Stimulated activated CD4-positive, alpha-beta T cell treated with anti-CD3 and anti-CD28 coated beads, Interleukin-1b, Interleukin-23, amount 100 ng/mL, for 24 hours (primary cell): ENCODE measurements around the gene MVP.
"Not testable (repeated sequence)": the region's sequence is repeated elsewhere in the genome, so short reads cannot be mapped to it uniquely, and the experiment has no call there.

Experiments
- DNase-seq, 4 experiments: peaks; one replicate each; pipeline ENCODE4 v3.0.0-alpha.2; 2020; ENCODE audit warnings: low read depth in 4 of 4, low spot score in 1 of 4

Gene MVP

GRCh38 chr16:29820271-29820701 lies at the start of gene MVP:
Gene MVP (plus strand): TSS chr16:29820462. CDS start chr16:29830550, 10,088 bp downstream.
- no peak for DNase-seq

DNA sequence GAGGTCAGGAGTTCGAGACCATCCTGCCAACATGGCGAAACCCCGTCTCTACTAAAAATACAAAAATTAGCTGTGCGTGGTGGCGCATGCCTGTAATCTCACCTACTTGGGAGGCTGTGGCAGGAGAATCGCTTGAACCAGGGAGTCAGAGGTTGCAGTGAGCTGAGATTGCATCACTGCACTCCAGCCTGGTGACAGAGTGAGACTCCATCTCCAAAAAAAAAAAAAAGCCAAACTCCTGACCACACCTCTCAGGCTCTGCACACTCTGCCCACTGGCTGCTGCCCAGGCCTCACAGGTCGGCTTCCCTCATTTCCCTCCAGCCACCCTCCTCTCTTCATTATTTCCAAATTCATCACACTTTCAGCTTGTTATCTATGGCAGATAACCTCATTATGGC lies 47.9 kb upstream of the MVP start:
- DNase-seq: not testable (repeated sequence)

DNA sequence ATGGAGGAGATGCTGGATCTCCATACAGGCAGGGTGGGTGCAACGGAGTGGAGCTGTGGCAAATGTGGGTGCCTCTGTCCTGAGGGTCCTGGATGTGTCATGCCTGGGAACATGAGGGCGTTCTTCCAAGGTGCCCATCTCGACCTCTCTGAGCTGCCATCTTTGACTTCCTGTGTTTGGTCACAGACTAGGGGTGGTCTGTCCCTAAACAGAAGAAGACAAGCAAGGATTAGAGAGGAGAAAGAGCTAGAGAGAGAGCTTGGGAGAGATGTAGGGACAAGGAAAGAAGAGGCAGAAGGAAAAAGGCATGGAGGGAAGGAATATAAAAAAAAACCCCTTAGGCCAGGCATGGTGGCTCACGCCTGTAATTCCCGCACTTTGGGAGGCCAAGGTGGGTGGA lies 45.5 kb upstream of the MVP start:
- no peak for DNase-seq

DNA sequence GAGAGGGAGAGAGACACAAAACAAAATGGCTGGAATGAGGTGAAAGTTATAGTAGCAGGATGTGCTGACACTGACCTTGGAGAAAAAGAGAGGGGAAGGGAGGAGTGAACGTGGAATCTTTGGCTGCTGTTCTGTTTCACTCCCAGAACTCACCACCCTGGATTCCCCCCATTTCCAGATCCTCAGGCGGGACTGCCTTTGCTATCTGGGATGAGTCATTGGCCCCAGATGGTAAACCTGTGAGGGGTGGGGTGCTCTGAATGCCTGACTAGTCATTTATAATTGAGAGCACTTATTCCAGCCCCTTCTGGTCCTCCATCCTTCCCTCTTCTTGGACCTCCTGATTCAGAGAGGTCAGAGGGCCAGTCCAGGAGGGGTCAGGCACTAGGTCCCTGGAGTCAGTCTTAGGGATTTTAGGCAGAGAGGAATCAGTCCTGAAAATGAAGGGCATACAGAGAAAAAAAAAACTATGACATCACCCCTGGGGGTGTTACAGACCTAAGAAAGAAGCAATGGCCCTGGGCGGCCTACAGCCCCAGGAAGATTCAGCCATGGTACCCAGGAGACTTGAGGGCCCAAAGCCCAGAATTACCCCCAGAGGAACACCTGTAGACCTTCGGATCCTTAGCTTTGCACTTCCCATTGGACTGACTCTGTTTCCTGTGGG lies 44.4 kb upstream of the MVP start:
- no peak for DNase-seq

GRCh38 chr16:29777576-29778350 lies 42.5 kb upstream of the MVP start, which contains the start of gene ZG16:
Gene ZG16 (plus strand): TSS chr16:29778256. CDS start chr16:29779267, 1,011 bp downstream.
- DNase-seq: no peak

DNA sequence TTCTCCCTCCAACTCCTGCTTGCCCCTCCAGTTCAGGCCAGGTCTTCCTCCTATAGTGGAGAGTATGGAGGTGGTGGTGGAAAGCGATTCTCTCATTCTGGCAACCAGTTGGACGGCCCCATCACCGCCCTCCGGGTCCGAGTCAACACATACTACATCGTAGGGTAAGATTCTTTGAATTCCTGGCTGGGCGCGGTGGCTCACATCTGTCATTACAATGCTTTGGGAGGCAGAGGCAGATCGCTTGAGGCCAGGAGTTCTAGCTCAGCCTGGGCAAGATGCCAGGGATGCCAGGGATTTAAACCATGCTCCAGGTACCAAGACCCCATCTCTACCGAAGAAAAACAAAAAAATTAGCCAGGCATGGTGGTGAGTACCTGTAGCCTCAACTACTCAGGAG lies 40.8 kb upstream of the MVP start:
- DNase-seq: no peak

GRCh38 chr16:29783094-29783953 lies 36.9 kb upstream of the MVP start:
- not testable (repeated sequence) for DNase-seq

DNA sequence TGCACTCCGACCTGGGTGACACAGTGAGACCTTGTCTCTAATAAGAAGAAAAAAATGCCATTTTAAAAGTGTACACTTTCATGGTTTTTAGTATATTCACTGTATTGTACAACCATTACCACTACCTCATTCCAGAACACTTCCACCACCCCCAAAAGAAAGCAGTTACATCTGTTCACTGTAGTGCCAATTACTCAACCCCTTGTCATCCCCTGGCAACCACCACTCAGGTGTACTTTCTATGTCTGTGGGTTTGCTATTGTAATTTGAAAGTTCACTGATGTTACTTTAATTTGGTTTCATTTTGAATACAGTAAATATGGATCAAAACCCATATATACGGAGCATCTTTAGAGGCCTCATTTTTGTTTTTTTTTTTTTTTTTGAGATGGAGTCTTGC lies 36.1 kb upstream of the MVP start:
- DNase-seq: no peak

- DNase-seq: peak in 3 of 4 experiments; percentile 43 to 68 (median 53)
Measured at GRCh38 chr16:29784901-29785500, 35.3 kb upstream of the MVP start.

DNA sequence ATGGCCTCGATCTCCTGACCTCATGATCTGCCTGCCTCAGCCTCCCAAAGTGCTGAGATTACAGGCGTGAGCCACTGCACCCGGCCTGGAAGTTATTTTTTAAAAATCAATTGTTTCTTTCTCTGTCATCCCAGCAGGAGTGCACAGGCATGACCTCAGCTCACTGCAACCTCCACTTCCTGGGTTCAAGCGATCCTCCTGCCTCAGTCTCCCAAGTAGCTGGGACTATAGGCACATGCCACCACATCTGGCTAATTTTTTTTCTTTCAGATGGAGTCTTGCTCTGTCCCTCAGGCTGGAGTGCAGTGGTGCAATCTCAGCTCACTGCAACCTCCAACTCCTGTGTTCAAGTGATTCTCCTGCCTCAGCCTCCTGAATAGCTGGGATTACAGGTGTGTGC lies 33.1 kb upstream of the MVP start:
- not testable (repeated sequence) for DNase-seq

GRCh38 chr16:29789775-29790182 lies 30.5 kb upstream of the MVP start:
- no peak for DNase-seq

DNA sequence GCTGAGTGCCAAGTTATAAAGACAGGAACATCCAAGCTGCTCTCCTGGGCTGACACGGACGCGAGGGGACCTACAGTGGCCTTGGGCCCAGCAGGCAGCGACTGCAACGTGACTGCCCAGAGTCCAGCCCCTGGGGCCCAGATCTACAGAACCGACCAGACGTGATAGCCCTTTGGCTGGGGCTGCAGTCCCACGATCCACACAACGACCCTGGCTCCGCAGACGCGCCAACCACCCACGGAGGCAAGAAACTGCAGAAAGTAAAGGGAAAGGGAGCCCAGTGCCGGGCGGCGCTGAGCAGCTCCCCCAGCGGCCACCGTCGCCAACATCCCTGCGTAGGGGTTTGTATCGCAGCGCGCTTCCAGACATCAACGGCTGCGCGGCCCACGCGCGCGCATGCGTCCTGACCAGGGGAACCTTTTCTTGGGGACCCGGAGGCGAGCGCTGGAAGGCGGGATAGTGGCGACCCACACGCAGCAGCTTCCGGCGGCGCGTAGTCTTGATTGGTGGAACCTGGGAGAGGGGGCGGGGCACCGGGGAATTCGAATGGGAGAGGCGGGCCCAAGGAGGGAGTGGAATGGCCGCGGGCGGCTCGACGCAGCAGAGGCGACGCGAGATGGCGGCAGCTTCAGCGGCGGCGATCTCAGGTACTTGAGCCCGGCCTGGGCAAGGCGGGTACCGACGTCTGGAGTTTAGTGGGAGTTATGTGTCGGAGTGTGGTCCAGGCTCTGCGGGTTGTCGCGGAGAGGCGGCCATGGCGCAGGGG lies 29.9 kb upstream of the MVP start, which contains the start of gene KIF22:
KIF22 (plus strand) TSS at position 569 of the 766 bp plus-strand sequence; CDS start at position 578, 9 bp downstream.
- peak; percentile 99 to 100 (median 99) for DNase-seq

- no peak for DNase-seq
Measured at GRCh38 chr16:29790949-29791844, 29.1 kb upstream of the MVP start.

DNA sequence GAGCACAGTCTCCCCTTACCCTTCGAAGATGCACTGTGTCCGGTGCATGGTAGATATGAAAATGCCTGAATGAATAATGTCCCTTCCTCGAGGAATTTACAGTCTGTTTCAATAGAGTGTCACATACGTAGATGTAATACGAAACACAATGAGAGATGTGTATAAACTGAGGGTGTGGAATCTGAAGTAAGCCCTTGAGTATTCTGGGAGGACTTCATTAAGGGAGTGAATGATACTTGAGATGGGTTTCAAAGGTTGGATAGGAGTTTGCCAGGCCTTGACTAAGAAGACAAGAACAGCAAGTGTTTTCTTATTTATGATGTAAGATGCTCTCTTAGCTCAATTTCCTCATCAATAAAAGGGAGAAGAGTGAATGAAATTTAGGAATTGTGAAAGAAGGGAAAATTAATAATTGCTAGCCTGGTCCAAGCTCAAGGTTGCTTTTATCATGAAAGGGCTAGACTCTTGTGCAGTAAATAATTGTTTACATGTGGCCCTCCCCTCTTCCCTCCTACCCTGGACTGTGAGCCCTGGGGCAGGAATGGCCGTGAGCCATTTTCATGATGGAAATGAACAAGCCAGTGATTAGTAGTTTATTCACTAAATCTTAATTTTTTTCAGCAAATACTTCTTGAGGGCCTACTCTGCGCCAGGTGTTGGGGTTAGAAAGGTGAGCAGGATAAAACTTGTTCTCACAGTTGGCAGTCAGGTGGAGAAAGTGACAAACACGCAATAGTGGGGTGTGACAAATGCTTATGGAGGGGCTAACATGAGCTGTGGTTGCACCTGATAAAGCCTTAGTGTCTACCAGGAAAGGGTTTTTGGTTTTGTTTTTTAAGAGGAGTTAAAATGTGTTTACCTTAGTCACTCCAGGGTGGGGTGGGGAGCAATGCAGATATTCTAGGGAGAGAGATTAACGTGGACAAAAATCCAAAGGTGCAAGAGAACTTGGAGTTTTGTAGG lies 28.1 kb upstream of the MVP start:
- DNase-seq: no peak

GRCh38 chr16:29793153-29793552 lies 27.1 kb upstream of the MVP start:
- DNase-seq: not testable (repeated sequence)

DNA sequence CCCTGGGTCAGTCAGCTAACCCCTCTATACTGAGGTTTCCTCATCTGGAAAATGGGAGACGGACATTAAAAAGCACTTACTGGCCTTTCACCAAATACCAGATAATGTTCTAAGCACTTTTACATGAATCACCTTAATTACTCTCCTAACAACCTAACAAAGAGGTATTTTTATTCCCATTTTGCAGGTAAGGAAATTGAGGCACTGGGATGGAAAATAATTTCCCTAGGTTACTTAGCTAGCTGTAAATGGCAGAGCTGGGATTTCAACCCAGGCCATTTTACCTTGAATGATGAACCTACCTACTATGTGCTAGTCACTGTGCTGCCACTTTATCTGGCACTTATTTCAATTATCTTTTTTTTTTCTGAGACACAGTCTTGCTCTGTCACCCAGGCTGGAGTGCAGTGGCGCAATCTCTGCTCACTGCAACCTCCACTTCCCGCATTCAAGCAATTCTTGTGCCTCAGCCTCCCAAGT lies 26.0 kb upstream of the MVP start:
- no peak for DNase-seq

- DNase-seq: no peak
Measured at GRCh38 chr16:29802416-29802935, 17.8 kb upstream of the MVP start.

GRCh38 chr16:29804020-29804419 lies 16.2 kb upstream of the MVP start:
- DNase-seq: no peak
